Ishikawa (cell line): ENCODE measurements around the gene CRB3.

ENCODE experiments used
- CEBPB ChIP-seq: IDR thresholded peaks from 2 replicates; pipeline ENCODE4 v1.6.1; 2012
- CREB1 ChIP-seq: IDR thresholded peaks from 2 replicates; pipeline ENCODE4 v1.6.1; 2012; ENCODE audit warnings: low read depth
- EGR1 ChIP-seq: IDR thresholded peaks from 2 replicates; pipeline ENCODE4 v1.6.1; 2012
- EP300 ChIP-seq: IDR thresholded peaks from 2 replicates; pipeline ENCODE4 v1.6.1; 2012; ENCODE audit warnings: borderline replicate concordance
- FOXM1 ChIP-seq: IDR thresholded peaks from 2 replicates; pipeline ENCODE4 v1.6.1; 2012; ENCODE audit warnings: low read depth, borderline replicate concordance
- MAX ChIP-seq: IDR thresholded peaks from 2 replicates; pipeline ENCODE4 v1.6.1; 2012
- NFIC ChIP-seq: IDR thresholded peaks from 2 replicates; pipeline ENCODE4 v1.6.1; 2012
- RAD21 ChIP-seq: IDR thresholded peaks from 2 replicates; pipeline ENCODE4 v1.6.1; 2012; ENCODE audit warnings: low read depth
- REST ChIP-seq: IDR thresholded peaks from 2 replicates; pipeline ENCODE4 v1.6.1; 2012; ENCODE audit warnings: low read depth, mild to moderate bottlenecking
- TAF1 ChIP-seq: IDR thresholded peaks from 2 replicates; pipeline ENCODE4 v1.6.1; 2012; ENCODE audit warnings: low read depth, mild to moderate bottlenecking
- TCF12 ChIP-seq: IDR thresholded peaks from 2 replicates; pipeline ENCODE4 v1.6.1; 2012; ENCODE audit warnings: low read depth
- TEAD4 ChIP-seq: IDR thresholded peaks from 2 replicates; pipeline ENCODE4 v1.6.1; 2012
- USF1 ChIP-seq: IDR thresholded peaks from 2 replicates; pipeline ENCODE4 v1.6.1; 2012
- YY1 ChIP-seq: IDR thresholded peaks from 2 replicates; pipeline ENCODE4 v1.6.1; 2012; ENCODE audit warnings: low read depth
- ZBTB7A ChIP-seq: IDR thresholded peaks from 2 replicates; pipeline ENCODE4 v1.6.1; 2012; ENCODE audit warnings: low read depth

CRB3 gene

GRCh38 chr19:6495947-6496346 lies 31.9 kb downstream of the CRB3 start:
- no peak for TF ChIP-seq MAX

- TF ChIP-seq YY1 (no peak), MAX (no peak), USF1 (no peak), CEBPB (no peak), FOXM1 (no peak), NFIC (no peak), RAD21 (no peak), TEAD4 (no peak), TAF1 (no peak), EP300 (no peak), ZBTB7A (no peak), REST (no peak), CREB1 (no peak), EGR1 (no peak), TCF12 (no peak)
Observed at GRCh38 chr19:6498294-6499036, 34.4 kb downstream of the CRB3 start.

- no peak for TF ChIP-seq TEAD4
- TF ChIP-seq ZBTB7A = no peak
- TF ChIP-seq YY1 = no peak
- TF ChIP-seq MAX = no peak
- TF ChIP-seq NFIC = no peak
- no peak for TF ChIP-seq TCF12
- no peak for TF ChIP-seq REST
- TF ChIP-seq RAD21 = no peak
- no peak for TF ChIP-seq TAF1
Observed at GRCh38 chr19:6499052-6499790, 35.1 kb downstream of the CRB3 start.

GRCh38 chr19:6500837-6501739 lies 37.0 kb downstream of the CRB3 start:
- TF ChIP-seq REST (no peak), TCF12 (no peak), YY1 (no peak), RAD21 (no peak), USF1 (no peak)
